Measurements from ENCODE around the gene AFF1.

The AFF1 gene

GRCh38 chr4:86967798-86968197, 33.0 kb downstream of the AFF1 start:
- H3K4me3 ChIP-seq (ENCODE audit: low read depth, low read length), result no peak overlapping the region
- no peak for DNase-seq (ENCODE audit: low read depth)
- in situ Hi-C loops (cut with HindIII; ENCODE audit: low sequenced_read_pairs), result no loop called here
- TF ChIP-seq, protein P1, sequence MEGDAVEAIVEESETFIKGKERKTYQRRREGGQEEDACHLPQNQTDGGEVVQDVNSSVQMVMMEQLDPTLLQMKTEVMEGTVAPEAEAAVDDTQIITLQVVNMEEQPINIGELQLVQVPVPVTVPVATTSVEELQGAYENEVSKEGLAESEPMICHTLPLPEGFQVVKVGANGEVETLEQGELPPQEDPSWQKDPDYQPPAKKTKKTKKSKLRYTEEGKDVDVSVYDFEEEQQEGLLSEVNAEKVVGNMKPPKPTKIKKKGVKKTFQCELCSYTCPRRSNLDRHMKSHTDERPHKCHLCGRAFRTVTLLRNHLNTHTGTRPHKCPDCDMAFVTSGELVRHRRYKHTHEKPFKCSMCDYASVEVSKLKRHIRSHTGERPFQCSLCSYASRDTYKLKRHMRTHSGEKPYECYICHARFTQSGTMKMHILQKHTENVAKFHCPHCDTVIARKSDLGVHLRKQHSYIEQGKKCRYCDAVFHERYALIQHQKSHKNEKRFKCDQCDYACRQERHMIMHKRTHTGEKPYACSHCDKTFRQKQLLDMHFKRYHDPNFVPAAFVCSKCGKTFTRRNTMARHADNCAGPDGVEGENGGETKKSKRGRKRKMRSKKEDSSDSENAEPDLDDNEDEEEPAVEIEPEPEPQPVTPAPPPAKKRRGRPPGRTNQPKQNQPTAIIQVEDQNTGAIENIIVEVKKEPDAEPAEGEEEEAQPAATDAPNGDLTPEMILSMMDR (IDR thresholded peaks at IDR 0.05; ENCODE audit: low read depth, low read length, missing control alignments), result no peak

GRCh38 chr4:86968547-86968946, 33.7 kb downstream of the AFF1 start:
- H3K4me3 ChIP-seq (ENCODE audit: low read depth, low read length), result no peak overlapping the region
- DNase-seq (ENCODE audit: low read depth), result no peak
- in situ Hi-C loops (cut with HindIII; ENCODE audit: low sequenced_read_pairs), result no loop called here

DNA sequence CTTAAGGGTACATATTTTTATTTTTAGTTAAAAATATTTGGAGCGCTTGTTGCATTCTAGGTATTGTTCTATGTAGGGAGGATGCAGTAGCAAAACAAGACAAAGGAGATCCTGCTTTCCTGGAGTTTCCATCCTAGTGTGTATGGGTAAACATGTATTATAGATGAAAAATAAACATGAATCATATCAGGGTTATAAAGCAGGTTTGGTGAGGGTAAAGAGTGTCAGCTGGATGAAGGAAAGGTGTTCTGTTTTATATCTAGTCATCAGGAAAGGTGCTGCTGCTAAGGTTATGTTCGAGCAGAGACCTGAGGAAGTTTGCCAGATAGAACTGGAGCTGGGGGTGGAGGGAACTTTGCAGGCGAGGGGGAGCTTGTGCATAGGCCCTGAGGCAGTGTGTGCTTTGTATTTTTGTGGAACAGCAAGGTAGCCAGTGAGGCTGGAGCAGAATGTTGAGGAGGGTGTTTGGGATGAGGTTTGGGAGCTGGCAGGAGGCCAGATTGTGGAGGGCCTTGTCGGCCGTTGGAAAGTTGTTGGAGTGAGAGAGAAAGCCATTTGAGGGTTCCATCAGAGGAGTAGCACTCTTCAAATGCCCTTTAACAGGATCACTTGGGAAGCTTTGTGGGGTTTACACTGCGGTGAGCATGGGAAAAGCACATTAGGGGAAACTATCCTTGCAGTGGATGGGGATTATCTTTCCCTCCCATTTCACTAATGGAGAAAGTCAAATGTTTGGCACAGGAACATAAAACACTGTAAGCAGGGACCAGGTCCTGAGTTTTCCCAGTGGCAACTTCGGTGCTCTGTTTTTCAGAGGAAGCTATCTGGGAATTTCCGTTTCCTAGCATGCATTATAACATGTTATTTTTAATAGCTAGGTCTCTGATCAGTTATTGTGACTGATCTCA, 35.9 kb downstream of the AFF1 start:
- no peak overlapping the region for H3K4me3 ChIP-seq (ENCODE audit: low read depth, low read length)
- TF ChIP-seq, protein P1 (IDR thresholded peaks at IDR 0.05; ENCODE audit: low read depth, low read length, missing control alignments), result no peak
- in situ Hi-C loops (cut with HindIII; ENCODE audit: low sequenced_read_pairs), result no loop called here
- DNase-seq (ENCODE audit: low read depth), result no peak

More at GRCh38 chr4:86968547-86968946, 33.7 kb downstream of the AFF1 start:
- TF ChIP-seq, protein P1 (IDR thresholded peaks at IDR 0.05; ENCODE audit: low read depth, low read length, missing control alignments), result no peak

- DNase-seq (ENCODE audit: low read depth), result no peak
- in situ Hi-C loops (cut with HindIII; ENCODE audit: low sequenced_read_pairs), result no loop called here
- H3K4me3 ChIP-seq (ENCODE audit: low read depth, low read length), result no peak overlapping the region
- TF ChIP-seq, protein P1 (IDR thresholded peaks at IDR 0.05; ENCODE audit: low read depth, low read length, missing control alignments), result no peak
These were observed 36.5 kb downstream of the AFF1 start for GRCh38 chr4:86971355-86971683.

- TF ChIP-seq, protein P1 (IDR thresholded peaks at IDR 0.05; ENCODE audit: low read depth, low read length, missing control alignments), result no peak
- no peak overlapping the region for H3K4me3 ChIP-seq (ENCODE audit: low read depth, low read length)
- in situ Hi-C loops (cut with HindIII; ENCODE audit: low sequenced_read_pairs), result no loop called here
- DNase-seq (ENCODE audit: low read depth), result no peak
These were observed 38.2 kb downstream of the AFF1 start for GRCh38 chr4:86972997-86973396.

- no peak overlapping the region for H3K4me3 ChIP-seq (ENCODE audit: low read depth, low read length)
- TF ChIP-seq, protein P1 (IDR thresholded peaks at IDR 0.05; ENCODE audit: low read depth, low read length, missing control alignments), result no peak
- in situ Hi-C loops (cut with HindIII; ENCODE audit: low sequenced_read_pairs), result no loop called here
- DNase-seq (ENCODE audit: low read depth), result no peak
These were observed 38.9 kb downstream of the AFF1 start for GRCh38 chr4:86973668-86974067.

Measured in astrocyte of the cerebellum (primary cell).